Endothelial cell of umbilical vein (primary cell): ENCODE measurements around the gene TERT. TPM values are rescaled to one million over a fixed set of nuclear protein-coding genes. Genes with fewer than 3 reads are reported as not detected.

Experiments used
- BruUV-seq: library from RNA; stranded (reverse); fragments of 400-500 nt; replicated peaks from 2 replicates; lab custom pipeline; 2021; lab: Mats Ljungman, UMichigan
- CTCF ChIA-PET: fragments of 300-600, 350-600 bp; sonication (Branson Sonifier 250); formaldehyde crosslinking; loops from one replicate; lab custom pipeline; 2021; ENCODE audit warnings: antibody characterized with exemption, inconsistent platforms; lab: Charles Lee
- POLR2A ChIA-PET: fragments of 300-600, 350-600 bp; sonication (Branson Sonifier 250); formaldehyde crosslinking; loops from one replicate; lab custom pipeline; 2021; ENCODE audit warnings: antibody characterized with exemption, inconsistent platforms; lab: Charles Lee
- DNase-seq: peaks from one replicate; pipeline ENCODE4 v3.0.0-alpha.2; 2011; ENCODE audit warnings: low read depth, low spot score
- FAIRE-seq: peaks from 2 replicates; lab custom pipeline; 2011; peaks lifted over from hg19 to GRCh38; lab: Jason Lieb, UNC
- H2AFZ ChIP-seq: 2 replicates; pipeline ENCODE4 v1.6.0; 2012; ENCODE audit warnings: low read depth, low read length, control low read depth, inconsistent platforms
- H3K27ac ChIP-seq: 2 replicates; pipeline ENCODE4 v1.5.1; 2011; ENCODE audit warnings: low read depth, mild to moderate bottlenecking, control low read depth, low read length, moderate library complexity; ENCODE audit not compliant: insufficient read depth
- H3K27me3 ChIP-seq, 2 experiments: 2 replicates each; pipeline versions ENCODE4 v1.6.0 to v1.6.1; 2011; ENCODE audit warnings: low read length in 2 of 2, mixed read lengths in 1 of 2; ENCODE audit not compliant: control insufficient read depth in 2 of 2, insufficient read depth in 2 of 2
- H3K36me3 ChIP-seq, 2 experiments: 2 replicates in 1 of 2; 3 replicates in 1 of 2; pipeline ENCODE4 v1.5.1; 2011; ENCODE audit warnings: low read length in 2 of 2, mild to moderate bottlenecking in 1 of 2, moderate library complexity in 1 of 2; ENCODE audit not compliant: control insufficient read depth in 2 of 2, insufficient read depth in 2 of 2; ENCODE audit errors: extremely low read depth in 1 of 2
- H3K4me1 ChIP-seq: 3 replicates; pipeline ENCODE4 v1.5.1; 2011; ENCODE audit warnings: mild to moderate bottlenecking, low read length; ENCODE audit not compliant: control insufficient read depth, insufficient read depth; ENCODE audit errors: extremely low read depth
- H3K4me2 ChIP-seq: 2 replicates; pipeline ENCODE4 v1.6.1; 2011; ENCODE audit warnings: low read length, control low read depth, mixed read lengths; ENCODE audit not compliant: insufficient read depth
- H3K4me3 ChIP-seq, 3 experiments: fragments of 200-600 bp in 1 of 3; sonication (generic), shearing (Covaris generic) in 1 of 3; replicated peaks in 1 of 3; 2 replicates each; pipeline ENCODE4 v1.5.1; 2011 to 2016; ENCODE audit warnings: control low read depth in 3 of 3, low read length in 3 of 3, mild to moderate bottlenecking in 2 of 3, inconsistent platforms in 1 of 3, low read depth in 1 of 3, moderate library complexity in 1 of 3; ENCODE audit not compliant: insufficient read depth in 1 of 3
- H3K79me2 ChIP-seq: 2 replicates; pipeline ENCODE4 v1.6.0; 2012; ENCODE audit warnings: low read length, inconsistent platforms; ENCODE audit not compliant: control insufficient read depth, insufficient read depth
- H3K9ac ChIP-seq: replicated peaks from 2 replicates; pipeline ENCODE3; 2011; ENCODE audit warnings: low read length, control low read depth; ENCODE audit not compliant: insufficient read depth; ENCODE audit errors: extremely low read depth
- H3K9me1 ChIP-seq: replicated peaks from 3 replicates; pipeline ENCODE4 v1.6.0; 2011; ENCODE audit warnings: mild to moderate bottlenecking, low read length; ENCODE audit not compliant: control insufficient read depth, insufficient read depth; ENCODE audit errors: extremely low read depth
- H3K9me3 ChIP-seq: replicated peaks from 2 replicates; pipeline ENCODE4 v1.5.1; 2012; ENCODE audit warnings: low read length, inconsistent platforms; ENCODE audit not compliant: control insufficient read depth, insufficient read depth
- H4K20me1 ChIP-seq: replicated peaks from 2 replicates; pipeline ENCODE3; 2011; ENCODE audit warnings: mild to moderate bottlenecking, low read length; ENCODE audit not compliant: control insufficient read depth, insufficient read depth; ENCODE audit errors: extremely low read depth
- EZH2 ChIP-seq: IDR thresholded peaks from 2 replicates; pipeline ENCODE4 v1.6.1; 2012; ENCODE audit warnings: borderline replicate concordance, low read depth, mild to moderate bottlenecking, moderate library complexity, low read length, inconsistent platforms; ENCODE audit not compliant: severe bottlenecking
- FOS ChIP-seq: IDR thresholded peaks from 2 replicates; pipeline ENCODE4 v1.6.1; 2011; ENCODE audit warnings: mild to moderate bottlenecking, low read length, moderate library complexity, borderline replicate concordance; ENCODE audit not compliant: insufficient read depth
- GATA2 ChIP-seq: IDR thresholded peaks from 2 replicates; pipeline ENCODE4 v1.7.0; 2011; ENCODE audit warnings: low read depth, mild to moderate bottlenecking, moderate library complexity, mixed read lengths, low read length; ENCODE audit not compliant: insufficient read length, insufficient read depth
- JUN ChIP-seq: IDR thresholded peaks from 2 replicates; pipeline ENCODE4 v1.6.1; 2011; ENCODE audit warnings: borderline replicate concordance, low read depth; ENCODE audit not compliant: insufficient read length, insufficient read depth
- MYC ChIP-seq: IDR thresholded peaks from one replicate; pipeline ENCODE4 v1.6.1; 2011; ENCODE audit warnings: mild to moderate bottlenecking, low read depth, low read length
- POLR2A ChIP-seq: IDR thresholded peaks from 2 replicates; pipeline ENCODE4 v1.6.1; 2012; ENCODE audit warnings: low read depth, mild to moderate bottlenecking, control low read depth, low read length
- POLR2AphosphoS5 ChIP-seq: IDR thresholded peaks from 2 replicates; pipeline ENCODE4 v1.6.1; 2012; ENCODE audit warnings: low read depth, mild to moderate bottlenecking, control low read depth, low read length, moderate library complexity; ENCODE audit not compliant: insufficient read depth
- dilution Hi-C: fragments of 300-500 bp; cut with MboI; formaldehyde crosslinking; loops from one replicate; pipeline ENCODE4 v1.15.0; 2019; ENCODE audit warnings: low sequenced_read_pairs; ENCODE audit not compliant: extremely low pct_ligation_motif_present
- intact Hi-C: fragments of 100-400 bp; cut with micrococcal nuclease; formaldehyde crosslinking; loops from one replicate; pipeline ENCODE4 v1.10.0; 2022
- polyA plus RNA-seq, 4 experiments: library from polyadenylated mRNA; depleted of rRNA in 3 of 4; stranded (reverse) in 3 of 4; unstranded in 1 of 4; fragments of >200 nt; gene quantifications; 2 replicates each; pipeline versions ENCODE4 v1.2.1 to v1.2.3, GENCODE V29; 2011 to 2012; ENCODE audit warnings: missing spikeins in 1 of 4
- total RNA-seq: library from RNA; stranded (reverse); gene quantifications from 2 replicates; pipeline ENCODE4 v1.2.3, GENCODE V29; 2021
- TF ChIP-seq, protein P1 (sequence below), 2 donors: IDR thresholded peaks; 1 replicate in 1 of 2; 2 replicates in 1 of 2; pipeline ENCODE4 v1.5.1; 2011; ENCODE audit warnings: low read length in 2 of 2, mild to moderate bottlenecking in 2 of 2, moderate library complexity in 2 of 2, control low read depth in 1 of 2, inconsistent platforms in 1 of 2, low read depth in 1 of 2; ENCODE audit not compliant: insufficient read depth in 1 of 2; ENCODE audit errors: extremely low read depth in 1 of 2
- TF ChIP-seq, protein P2 (sequence below): IDR thresholded peaks from 2 replicates; pipeline ENCODE4 v1.6.1; 2011; ENCODE audit not compliant: insufficient read depth, insufficient read length

Gene TERT
- total and polyA plus RNA-seq, 2 donors (not counting 3 experiments of a cell fraction or from before 2014, with no cell fraction given): 0.04 TPM; not detected in 1

DNA sequence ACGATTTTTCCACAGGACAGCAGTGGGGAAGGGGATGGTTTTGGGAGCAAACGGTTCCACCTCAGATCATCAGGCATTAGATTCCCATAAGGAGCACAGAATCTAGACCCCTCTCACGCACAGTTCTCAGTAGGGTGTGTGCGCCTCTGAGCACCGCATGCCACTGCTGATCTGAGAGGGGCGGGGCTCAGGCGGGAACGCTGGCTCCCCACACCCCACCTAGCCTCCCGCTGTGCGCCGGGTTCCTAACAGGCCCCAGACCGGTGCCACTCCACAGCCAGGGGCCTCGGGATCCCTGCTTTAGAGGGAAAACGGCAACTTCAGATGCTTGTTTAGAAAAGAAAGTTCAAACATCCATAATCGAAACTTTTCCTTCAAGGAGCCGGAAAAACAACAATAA is 20.4 kb downstream of the TERT start:
- ChIA-PET POLR2A (no interaction called here), CTCF (no interaction called here)
- Histone ChIP-seq H3K4me2 (no peak overlapping the region), H3K9ac (no peak overlapping the region), H2AFZ (no peak overlapping the region), H3K36me3 (no peaks in the 10 kb centered on the region), H3K4me1 (no peaks in the 10 kb centered on the region), H3K4me3 (no peak overlapping the region), H4K20me1 (no peaks in the 10 kb centered on the region), H3K27ac (no peak overlapping the region), H3K9me1 (no peaks in the 10 kb centered on the region), H3K79me2 (no peaks in the 10 kb centered on the region), H3K9me3 (no peaks in the 10 kb centered on the region), H3K27me3 (no peaks in the 10 kb centered on the region)
- intact Hi-C loops: no loop called here
- no peak for FAIRE-seq
- no peak for DNase-seq
- TF ChIP-seq EZH2: no peak
- no peak for TF ChIP-seq POLR2AphosphoS5
- TF ChIP-seq MYC: no peak
- TF ChIP-seq, protein P1, sequence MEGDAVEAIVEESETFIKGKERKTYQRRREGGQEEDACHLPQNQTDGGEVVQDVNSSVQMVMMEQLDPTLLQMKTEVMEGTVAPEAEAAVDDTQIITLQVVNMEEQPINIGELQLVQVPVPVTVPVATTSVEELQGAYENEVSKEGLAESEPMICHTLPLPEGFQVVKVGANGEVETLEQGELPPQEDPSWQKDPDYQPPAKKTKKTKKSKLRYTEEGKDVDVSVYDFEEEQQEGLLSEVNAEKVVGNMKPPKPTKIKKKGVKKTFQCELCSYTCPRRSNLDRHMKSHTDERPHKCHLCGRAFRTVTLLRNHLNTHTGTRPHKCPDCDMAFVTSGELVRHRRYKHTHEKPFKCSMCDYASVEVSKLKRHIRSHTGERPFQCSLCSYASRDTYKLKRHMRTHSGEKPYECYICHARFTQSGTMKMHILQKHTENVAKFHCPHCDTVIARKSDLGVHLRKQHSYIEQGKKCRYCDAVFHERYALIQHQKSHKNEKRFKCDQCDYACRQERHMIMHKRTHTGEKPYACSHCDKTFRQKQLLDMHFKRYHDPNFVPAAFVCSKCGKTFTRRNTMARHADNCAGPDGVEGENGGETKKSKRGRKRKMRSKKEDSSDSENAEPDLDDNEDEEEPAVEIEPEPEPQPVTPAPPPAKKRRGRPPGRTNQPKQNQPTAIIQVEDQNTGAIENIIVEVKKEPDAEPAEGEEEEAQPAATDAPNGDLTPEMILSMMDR (IDR thresholded peaks at IDR 0.05; ENCODE audit: extremely low read depth in 1 of 2, insufficient read depth in 1 of 2, low read depth in 1 of 2, low read length in 2 of 2): no peak
- TF ChIP-seq GATA2: no peak
- TF ChIP-seq, protein P2, sequence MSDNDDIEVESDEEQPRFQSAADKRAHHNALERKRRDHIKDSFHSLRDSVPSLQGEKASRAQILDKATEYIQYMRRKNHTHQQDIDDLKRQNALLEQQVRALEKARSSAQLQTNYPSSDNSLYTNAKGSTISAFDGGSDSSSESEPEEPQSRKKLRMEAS: no peak
- no TSS peak for BruUV-seq
- dilution Hi-C loops: no loop called here

DNA sequence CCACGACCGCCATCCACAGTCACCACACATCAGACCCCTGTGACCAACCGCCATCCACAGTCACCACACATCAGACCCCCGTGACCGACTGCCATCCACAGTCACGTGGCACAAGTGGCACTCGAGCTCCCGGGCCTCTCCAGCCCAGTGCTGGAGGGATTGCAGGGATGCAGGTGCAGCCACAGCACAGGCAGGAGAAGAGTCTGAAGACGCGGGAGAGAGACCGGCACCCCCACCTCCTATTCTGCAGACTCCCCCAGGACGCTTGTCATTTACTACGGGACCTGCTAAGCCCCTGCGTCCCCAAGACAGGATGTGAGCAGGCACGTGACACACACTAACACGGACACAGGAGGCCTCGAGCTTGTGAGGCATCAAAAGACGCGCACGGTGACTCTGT is 21.1 kb downstream of the TERT start:
- no peak overlapping the region for H2AFZ ChIP-seq
- no peak overlapping the region for H3K27ac ChIP-seq
- dilution Hi-C loops: no loop called here
- intact Hi-C loops: no loop called here
- H3K4me2 ChIP-seq: no peak overlapping the region
- POLR2A ChIA-PET: no interaction called here
- no peaks in the 10 kb centered on the region for H3K4me1 ChIP-seq
- BruUV-seq: no TSS peak
- H3K9ac ChIP-seq: no peak overlapping the region
- H3K9me1 ChIP-seq: no peaks in the 10 kb centered on the region
- TF ChIP-seq FOS: no peak
- TF ChIP-seq POLR2AphosphoS5: no peak
- no peak for TF ChIP-seq EZH2
- no peak for TF ChIP-seq MYC
- TF ChIP-seq POLR2A: no peak
- TF ChIP-seq JUN: no peak
- no peak for TF ChIP-seq GATA2
- TF ChIP-seq, protein P1 (IDR thresholded peaks at IDR 0.05; ENCODE audit: extremely low read depth in 1 of 2, insufficient read depth in 1 of 2, low read depth in 1 of 2, low read length in 2 of 2): no peak
- TF ChIP-seq, protein P2: no peak
- H3K4me3 ChIP-seq: no peak overlapping the region
- H3K36me3 ChIP-seq: no peaks in the 10 kb centered on the region
- no peaks in the 10 kb centered on the region for H3K9me3 ChIP-seq
- H3K79me2 ChIP-seq: no peaks in the 10 kb centered on the region
- CTCF ChIA-PET: no interaction called here
- FAIRE-seq (no peak), DNase-seq (no peak)
- no peaks in the 10 kb centered on the region for H4K20me1 ChIP-seq
- no peaks in the 10 kb centered on the region for H3K27me3 ChIP-seq
